HCT116 (cell line): ENCODE measurements around the gene CHST8. TPM values are rescaled to one million over a fixed set of nuclear protein-coding genes. Genes with fewer than 3 reads are reported as not detected.
"Not testable (repeated sequence)": the region's sequence is repeated elsewhere in the genome, so short reads cannot be mapped to it uniquely, and the experiment has no call there.

Experiments
- ATAC-seq: fragments of 200-7000 bp; cut with Tn5 transposase; 2 replicates; pipeline ENCODE4 v1.9.1; 2020; ENCODE audit warnings: mild to moderate bottlenecking, moderate library complexity
- BruUV-seq: library from RNA; stranded (reverse); fragments of 400-500 nt; replicated peaks from 2 replicates; lab custom pipeline; 2021; lab: Mats Ljungman, UMichigan
- CTCF ChIA-PET: fragments of 300-600 bp; sonication (Branson Sonifier 250); formaldehyde crosslinking; loops from one replicate; lab custom pipeline; 2021; ENCODE audit warnings: antibody characterized with exemption; lab: Charles Lee
- POLR2A ChIA-PET: fragments of 300-600, 350-600 bp; sonication (Branson Sonifier 250); formaldehyde crosslinking; loops from one replicate; lab custom pipeline; 2021; ENCODE audit warnings: antibody characterized with exemption; lab: Charles Lee
- RAD21 ChIA-PET, 2 experiments: fragments of 300-600 bp; sonication (Branson Sonifier 250); formaldehyde crosslinking; loops; one replicate each; lab custom pipeline; 2023; ENCODE audit warnings: low total read pairs in 2 of 2; ENCODE audit not compliant: uncharacterized antibody in 2 of 2, unreplicated experiment in 2 of 2, low non-redundant PET in 1 of 2; lab: Charles Lee
- DNase-seq: peaks from one replicate; pipeline ENCODE4 v3.0.0-alpha.2; 2010; ENCODE audit warnings: low read depth, low spot score
- H2AFZ ChIP-seq: fragments of 200-600 bp; shearing (Covaris generic), sonication (generic); 2 replicates; pipeline ENCODE4 v1.6.1; 2017; ENCODE audit warnings: low read depth, mixed run types, mixed read lengths, antibody characterized with exemption, low read length; ENCODE audit not compliant: poor library complexity, severe bottlenecking
- H3K27ac ChIP-seq: 2 replicates; pipeline ENCODE4 v1.5.1; 2012; ENCODE audit warnings: low read depth, low read length
- H3K27me3 ChIP-seq: fragments of 200-600 bp; sonication (generic); 2 replicates; pipeline ENCODE4 v1.6.1; 2016; ENCODE audit warnings: mixed run types, low read length, mixed read lengths; ENCODE audit not compliant: insufficient read depth
- H3K36me3 ChIP-seq, 2 experiments: fragments of 200-500 bp in 1 of 2; fragments of 200-600 bp in 1 of 2; sonication (Bioruptor generic) in 1 of 2; sonication (generic) in 1 of 2; 2 replicates each; pipeline versions ENCODE4 v1.5.1 to v1.6.1; 2014 to 2016; ENCODE audit warnings: low read length in 2 of 2, inconsistent platforms in 1 of 2, mixed read lengths in 1 of 2, mixed run types in 1 of 2; ENCODE audit not compliant: insufficient read depth in 2 of 2, control insufficient read depth in 1 of 2
- H3K4me1 ChIP-seq, 2 experiments: fragments of 200-600 bp in 1 of 2; sonication (generic) in 1 of 2; 2 replicates each; pipeline versions ENCODE4 v1.5.1 to v1.6.1; 2012 to 2017; ENCODE audit warnings: low read length in 2 of 2, inconsistent platforms in 1 of 2, mild to moderate bottlenecking in 1 of 2, mixed read lengths in 1 of 2, mixed run types in 1 of 2, moderate library complexity in 1 of 2; ENCODE audit not compliant: insufficient read depth in 2 of 2, control insufficient read depth in 1 of 2
- H3K4me2 ChIP-seq: fragments of 200-600 bp; sonication (generic); 2 replicates; pipeline ENCODE4 v1.6.1; 2017; ENCODE audit warnings: mixed run types, low read length, mixed read lengths
- H3K4me3 ChIP-seq, 2 experiments: fragments of 200-600 bp in 1 of 2; sonication (generic) in 1 of 2; replicated peaks in 1 of 2; 2 replicates each; pipeline ENCODE4 v1.5.1; 2011 to 2016; ENCODE audit warnings: low read length in 2 of 2, control low read depth in 1 of 2, low read depth in 1 of 2, mild to moderate bottlenecking in 1 of 2, mixed read lengths in 1 of 2, mixed run types in 1 of 2
- H3K79me2 ChIP-seq: fragments of 200-600 bp; sonication (generic); 2 replicates; pipeline ENCODE4 v1.6.1; 2017; ENCODE audit warnings: mild to moderate bottlenecking, mixed run types, low read length, moderate library complexity, mixed read lengths; ENCODE audit not compliant: insufficient read depth
- H3K9ac ChIP-seq: fragments of 200-600 bp; sonication (generic); 2 replicates; pipeline ENCODE4 v1.6.1; 2016; ENCODE audit warnings: low read length, mixed read lengths
- H3K9me2 ChIP-seq: fragments of 200-600 bp; sonication (generic), shearing (Covaris generic); 2 replicates; pipeline ENCODE4 v1.6.1; 2017; ENCODE audit warnings: mixed run types, mild to moderate bottlenecking, moderate library complexity; ENCODE audit not compliant: insufficient read depth
- H3K9me3 ChIP-seq, 2 experiments: fragments of 200-500 bp in 1 of 2; fragments of 200-600 bp in 1 of 2; sonication (Bioruptor generic) in 1 of 2; sonication (generic) in 1 of 2; 2 replicates each; pipeline ENCODE4 v1.6.1; 2014 to 2017; ENCODE audit warnings: low read length in 2 of 2, mixed read lengths in 2 of 2, inconsistent platforms in 1 of 2, low read depth in 1 of 2, mild to moderate bottlenecking in 1 of 2, mixed run types in 1 of 2, moderate library complexity in 1 of 2; ENCODE audit not compliant: control insufficient read depth in 1 of 2, insufficient read depth in 1 of 2
- H4K20me1 ChIP-seq: fragments of 200-600 bp; sonication (generic), shearing (Covaris generic); 2 replicates; pipeline ENCODE4 v1.6.1; 2017; ENCODE audit warnings: mixed run types, mild to moderate bottlenecking, moderate library complexity; ENCODE audit not compliant: insufficient read depth
- CBX3 ChIP-seq: IDR thresholded peaks from 2 replicates; pipeline ENCODE4 v1.6.1; 2012; ENCODE audit warnings: low read depth
- ELF1 ChIP-seq: IDR thresholded peaks from 2 replicates; pipeline ENCODE4 v1.6.1; 2012; ENCODE audit warnings: low read depth, borderline replicate concordance
- JUND ChIP-seq: IDR thresholded peaks from 2 replicates; pipeline ENCODE4 v1.6.1; 2012
- POLR2A ChIP-seq: IDR thresholded peaks from 2 replicates; pipeline ENCODE4 v1.7.0; 2011; ENCODE audit warnings: borderline replicate concordance; ENCODE audit not compliant: insufficient read depth, insufficient read length; ENCODE audit errors: extremely low read depth
- REST ChIP-seq: IDR thresholded peaks from 2 replicates; pipeline ENCODE4 v1.6.1; 2012; ENCODE audit warnings: low read depth
- intact Hi-C: fragments of 100-400 bp; cut with micrococcal nuclease; formaldehyde crosslinking; loops from 2 replicates; pipeline ENCODE4 v1.10.0; 2022
- total RNA-seq: library from RNA; stranded (reverse); gene quantifications from one replicate; pipeline ENCODE4 v1.2.1, GENCODE V29; 2021; ENCODE audit not compliant: unreplicated experiment
- TF ChIP-seq, protein P1 (sequence below): IDR thresholded peaks from 2 replicates; pipeline ENCODE4 v1.6.1; 2012

CHST8 gene
- total RNA-seq, 1 experiment from 2014 or later: not detected

- H3K4me2 ChIP-seq: no peak overlapping the region
- H3K9ac ChIP-seq: no peak overlapping the region
- no peaks in the 10 kb centered on the region for H3K9me2 ChIP-seq
- TF ChIP-seq POLR2A (no peak), REST (no peak), JUND (no peak), CBX3 (no peak), ELF1 (no peak)
- TF ChIP-seq, protein P1, sequence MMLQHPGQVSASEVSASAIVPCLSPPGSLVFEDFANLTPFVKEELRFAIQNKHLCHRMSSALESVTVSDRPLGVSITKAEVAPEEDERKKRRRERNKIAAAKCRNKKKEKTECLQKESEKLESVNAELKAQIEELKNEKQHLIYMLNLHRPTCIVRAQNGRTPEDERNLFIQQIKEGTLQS: no peak
- intact Hi-C loops: no loop called here
- no peaks in the 10 kb centered on the region for H3K9me3 ChIP-seq
- DNase-seq: no peak
- POLR2A ChIA-PET: no interaction called here
- peaks cover 8% of the 10 kb centered on the region for H3K27me3 ChIP-seq
- no peaks in the 10 kb centered on the region for H3K79me2 ChIP-seq
- no peak overlapping the region for H3K27ac ChIP-seq
- ATAC-seq: no peak
- BruUV-seq: no TSS peak
- RAD21 ChIA-PET: no interaction called here
- H3K4me3 ChIP-seq: no peak overlapping the region
- H3K4me1 ChIP-seq: no peaks in the 10 kb centered on the region
- no peaks in the 10 kb centered on the region for H3K36me3 ChIP-seq
- H4K20me1 ChIP-seq: no peaks in the 10 kb centered on the region
- no peak overlapping the region for H2AFZ ChIP-seq
- CTCF ChIA-PET: no interaction called here
Measured at GRCh38 chr19:33693678-33694077, 71.9 kb downstream of the CHST8 start.

- H3K27ac ChIP-seq, H3K9me3 ChIP-seq, intact Hi-C loops, BruUV-seq, H3K9me2 ChIP-seq, DNase-seq, H3K4me3 ChIP-seq, H2AFZ ChIP-seq, RAD21 ChIA-PET, POLR2A ChIA-PET, CTCF ChIA-PET, H3K4me1 ChIP-seq, ATAC-seq, H4K20me1 ChIP-seq, H3K79me2 ChIP-seq, H3K9ac ChIP-seq, H3K4me2 ChIP-seq, H3K36me3 ChIP-seq: not testable (repeated sequence)
- peaks cover 24% of the 10 kb centered on the region for H3K27me3 ChIP-seq
Measured at GRCh38 chr19:33695547-33695946, 73.8 kb downstream of the CHST8 start.
